ENCODE measurements around the gene PTPN11. TPM values are rescaled to one million over a fixed set of nuclear protein-coding genes. Genes with fewer than 3 reads are reported as not detected.

The PTPN11 gene
- total and polyA plus RNA-seq, 2 of the 8 experiments (the other 6 are each of a cell fraction or from before 2014, with no cell fraction given), result 28.3 to 133 TPM

- H2BK20ac ChIP-seq (ENCODE audit: low read length), result no peak overlapping the region
- no peak overlapping the region for H2BK120ac ChIP-seq (replicated peaks; ENCODE audit: low read depth, low read length)
- no peaks in the 10 kb centered on the region; the same call in 1 of the 2 replicates for H3K79me1 ChIP-seq (ENCODE audit: low read depth, low read length)
- no peaks in the 10 kb centered on the region for H3K27me3 ChIP-seq (replicated peaks in 1 of 4; ENCODE audit: control insufficient read depth in 3 of 4, extremely low read depth in 1 of 4, insufficient read depth in 3 of 4, low read length in 3 of 4)
- H3K14ac ChIP-seq (ENCODE audit: insufficient read length), result no peak overlapping the region
- POLR2A ChIA-PET (ENCODE audit: partially characterized antibody), result interaction anchor here (1.0 kb wide), 1 partner anchor 17 kb away, joined by 3 read pairs; no protein-coding TSS in a partner anchor
- CTCF ChIA-PET (ENCODE audit: partially characterized antibody), result no interaction called here
- no peak overlapping the region for H3K23ac ChIP-seq (ENCODE audit: insufficient read length)
- no peaks in the 10 kb centered on the region for H3K36me3 ChIP-seq (ENCODE audit: control insufficient read depth in 2 of 4, insufficient read depth in 4 of 4, low read length in 3 of 4)
- FAIRE-seq (no peak), DNase-seq (ENCODE audit: low read depth in 1 of 2, low spot score in 2 of 2) (no peak)
- 85% methylated on average over 5 of the region's 6 CpGs; no CpG with 5 or more reads in 1 of the 2 experiments for WGBS, 2 experiments (ENCODE audit: extremely low coverage in 1 of 2, insufficient coverage in 1 of 2, insufficient read length in 1 of 2, insufficient replicate concordance in 2 of 2, low coverage in 1 of 2, low lambda C conversion rate in 2 of 2, missing lambda C conversion rate in 1 of 2)
- H3K4me2 ChIP-seq (ENCODE audit: insufficient read depth in 1 of 2, low read depth in 2 of 2, low read length in 2 of 2), result no peak overlapping the region
- H3K56ac ChIP-seq (replicated peaks; ENCODE audit: insufficient read length, low read depth, low read length), result no peak overlapping the region
- no peaks in the 10 kb centered on the region for H3K79me2 ChIP-seq (ENCODE audit: control insufficient read depth in 1 of 2, insufficient read depth in 2 of 2, low read length in 2 of 2)
- H2BK5ac ChIP-seq (ENCODE audit: low read depth, low read length), result no peak overlapping the region
- no peak overlapping the region for H4K8ac ChIP-seq (ENCODE audit: extremely low read depth, insufficient read depth, low read length)
- H3K18ac ChIP-seq (ENCODE audit: extremely low read depth, low read length), result no peak overlapping the region
- no peak overlapping the region for H3K27ac ChIP-seq (ENCODE audit: low read depth, low read length)
- H3K4me1 ChIP-seq (replicated peaks in 1 of 4; ENCODE audit: control insufficient read depth in 3 of 4, insufficient read depth in 4 of 4, low read length in 3 of 4), result no peaks in the 10 kb centered on the region
- peaks cover 3% of the 10 kb centered on the region; the same call in 1 of the 2 replicates for H3K23me2 ChIP-seq (ENCODE audit: low read depth, low read length)
- no peak overlapping the region for H2AK5ac ChIP-seq (ENCODE audit: low read depth, low read length)
- H3K4ac ChIP-seq (replicated peaks; ENCODE audit: insufficient read length, low read depth, low read length), result no peak overlapping the region
- H2BK12ac ChIP-seq (ENCODE audit: low read depth, low read length), result 0 out of 2 replicates have a peak overlapping the region, but pooled peaks have one; percentile 50
- no peaks in the 10 kb centered on the region for H4K20me1 ChIP-seq (replicated peaks in 1 of 2; ENCODE audit: control insufficient read depth in 1 of 2, insufficient read depth in 2 of 2, low read length in 2 of 2)
- 0 out of 2 replicates have a peak overlapping the region, but pooled peaks have one; percentile 61 for H2BK15ac ChIP-seq (ENCODE audit: low read length)
- H3K9me3 ChIP-seq (ENCODE audit: insufficient read depth in 2 of 2, low read depth in 1 of 2, low read length in 1 of 2), result no peaks in the 10 kb centered on the region
- H4K91ac ChIP-seq (replicated peaks; ENCODE audit: insufficient read length, low read length), result no peak overlapping the region
- H3K4me3 ChIP-seq (ENCODE audit: extremely low read depth in 1 of 4, insufficient read depth in 2 of 4, low read depth in 3 of 4, low read length in 4 of 4), result no peak overlapping the region
- no peak overlapping the region for H3K9ac ChIP-seq (replicated peaks in 1 of 4; ENCODE audit: extremely low read depth in 1 of 4, low read depth in 3 of 4, low read length in 3 of 4)
- H2AFZ ChIP-seq (ENCODE audit: low read length), result no peak overlapping the region
- no peak overlapping the region for H4K5ac ChIP-seq (ENCODE audit: insufficient read length, low read depth, low read length)
- no peak for TF ChIP-seq POLR2A (IDR thresholded peaks at IDR 0.05; ENCODE audit: control extremely low read depth in 1 of 2, low read depth in 2 of 2, low read length in 2 of 2)
- no peak for TF ChIP-seq EGR1 (IDR thresholded peaks at IDR 0.05; ENCODE audit: borderline replicate concordance, low read depth, low read length)
These were observed 117.1 kb downstream of the PTPN11 start for GRCh38 chr12:112535637-112536366.
